Thoracic aorta (tissue), 2 donors: ENCODE measurements around the gene SERPINA6. TPM values are rescaled to one million over a fixed set of nuclear protein-coding genes. Genes with fewer than 3 reads are reported as not detected.

Experiments used
- ATAC-seq: fragments of 150-250 bp; one replicate; pipeline ENCODE4 v1.8.0; 2017; ENCODE audit warnings: low read depth; ENCODE audit not compliant: insufficient number of reproducible peaks, low FRiP score
- DNase-seq: peaks from one replicate; pipeline ENCODE4 v3.0.0-alpha.2; 2020; ENCODE audit warnings: low spot score
- H3K27ac ChIP-seq, 2 donors: fragments of 200-600 bp; sonication (generic); 1 replicate in 1 of 2; 2 replicates in 1 of 2; pipeline ENCODE4 v1.5.1; 2016; ENCODE audit warnings: mild to moderate bottlenecking in 2 of 2, moderate library complexity in 2 of 2
- H3K27me3 ChIP-seq: fragments of 200-600 bp; sonication (generic); replicated peaks from 2 replicates; pipeline ENCODE4 v1.6.0; 2016; ENCODE audit warnings: mild to moderate bottlenecking; ENCODE audit not compliant: insufficient read depth
- H3K36me3 ChIP-seq: fragments of 200-600 bp; sonication (generic); one replicate; pipeline ENCODE4 v1.5.1; 2016
- H3K4me1 ChIP-seq, 2 donors: fragments of 200-600 bp; sonication (generic); 1 replicate in 1 of 2; 2 replicates in 1 of 2; pipeline versions ENCODE4 v1.5.1 to v1.6.0; 2016; ENCODE audit warnings: low read depth in 2 of 2, mild to moderate bottlenecking in 1 of 2; ENCODE audit not compliant: control insufficient read depth in 1 of 2
- H3K4me3 ChIP-seq: fragments of 200-600 bp; sonication (generic); 2 replicates; pipeline ENCODE4 v1.5.1; 2016; ENCODE audit warnings: mild to moderate bottlenecking
- H3K9me3 ChIP-seq: fragments of 200-600 bp; sonication (generic); 2 replicates; pipeline ENCODE4 v1.5.1; 2016
- CTCF ChIP-seq: fragments of 200-600 bp; sonication (generic); IDR thresholded peaks from one replicate; pipeline ENCODE4 v1.5.1; 2019; ENCODE audit warnings: antibody characterized with exemption
- total RNA-seq, 2 donors: library from RNA; depleted of rRNA; stranded (reverse); fragments of >200 nt; gene quantifications; one replicate each; pipeline versions ENCODE4 v1.1.0 to v1.2.3, GENCODE V29; 2016

SERPINA6 gene
- total RNA-seq, 2 donors from 2014 or later = not detected

DNA sequence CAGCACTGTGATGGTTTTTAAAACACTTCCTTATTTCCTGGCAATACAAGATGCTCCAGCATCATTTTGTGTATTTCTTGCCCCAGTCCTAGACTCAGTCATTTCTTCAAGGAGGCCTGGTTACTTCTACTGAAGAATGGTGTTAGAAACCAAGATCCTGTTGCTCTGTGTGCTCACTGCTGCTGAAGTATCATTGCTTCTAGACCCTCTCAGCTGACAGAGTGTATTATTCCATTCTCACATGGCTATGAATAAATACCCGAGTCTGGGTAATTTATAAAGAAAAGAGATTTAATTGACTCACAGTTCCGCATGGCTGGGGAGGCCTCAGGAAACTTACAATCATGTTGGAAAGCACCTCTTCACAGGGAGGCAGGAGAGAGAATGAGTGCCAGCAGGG, 14.9 kb upstream of the SERPINA6 start:
- peaks cover 0 to 15% of the 10 kb centered on the region in 2 donors for H3K4me1 ChIP-seq
- H3K4me3 ChIP-seq = no peak overlapping the region
- DNase-seq (no peak), ATAC-seq (no peak)
- TF ChIP-seq CTCF = no peak
- H3K27me3 ChIP-seq = no peaks in the 10 kb centered on the region
- no peaks in the 10 kb centered on the region for H3K9me3 ChIP-seq
- no peak overlapping the region for H3K27ac ChIP-seq
- H3K36me3 ChIP-seq = no peaks in the 10 kb centered on the region

GRCh38 chr14:94337274-94337673, 14.1 kb upstream of the SERPINA6 start:
- Histone ChIP-seq H3K4me1 (peaks cover 0 to 9% of the 10 kb centered on the region in 2 donors), H3K4me3 (no peak overlapping the region), H3K27me3 (no peaks in the 10 kb centered on the region), H3K9me3 (no peaks in the 10 kb centered on the region), H3K36me3 (no peaks in the 10 kb centered on the region), H3K27ac (no peak overlapping the region)
- no peak for TF ChIP-seq CTCF
- ATAC-seq = no peak
- DNase-seq = no peak

GRCh38 chr14:94334872-94335271, 11.7 kb upstream of the SERPINA6 start:
- H3K9me3 ChIP-seq = no peaks in the 10 kb centered on the region
- DNase-seq = no peak
- no peaks in the 10 kb centered on the region for H3K4me1 ChIP-seq
- no peak for TF ChIP-seq CTCF
- no peak overlapping the region for H3K4me3 ChIP-seq
- ATAC-seq = no peak
- H3K27ac ChIP-seq = no peak overlapping the region
- no peaks in the 10 kb centered on the region for H3K27me3 ChIP-seq
- H3K36me3 ChIP-seq = no peaks in the 10 kb centered on the region

DNA sequence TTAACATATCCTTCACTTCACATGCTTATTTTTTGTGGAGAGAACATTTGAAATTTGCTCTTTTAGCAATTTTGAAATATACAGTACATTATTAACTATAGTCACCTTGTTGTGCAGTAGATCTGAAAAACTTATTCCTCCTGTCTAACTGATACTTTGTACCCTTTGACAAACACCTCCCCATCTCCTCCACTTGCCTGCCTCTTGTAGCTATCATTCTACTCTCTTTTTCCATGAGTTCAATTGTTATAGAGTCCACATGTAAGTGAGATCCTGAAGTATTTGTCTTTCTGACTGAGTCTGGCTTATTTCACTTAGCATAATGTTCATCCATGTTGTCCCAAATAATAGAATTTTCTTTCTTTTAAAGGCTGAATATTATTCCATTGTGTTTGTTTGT, 9.5 kb upstream of the SERPINA6 start:
- no peak for TF ChIP-seq CTCF
- no peaks in the 10 kb centered on the region for H3K4me1 ChIP-seq
- H3K9me3 ChIP-seq = no peaks in the 10 kb centered on the region
- no peaks in the 10 kb centered on the region for H3K27me3 ChIP-seq
- no peak for ATAC-seq
- H3K27ac ChIP-seq = no peak overlapping the region
- no peak overlapping the region for H3K4me3 ChIP-seq
- DNase-seq = no peak
- H3K36me3 ChIP-seq = no peaks in the 10 kb centered on the region

DNA sequence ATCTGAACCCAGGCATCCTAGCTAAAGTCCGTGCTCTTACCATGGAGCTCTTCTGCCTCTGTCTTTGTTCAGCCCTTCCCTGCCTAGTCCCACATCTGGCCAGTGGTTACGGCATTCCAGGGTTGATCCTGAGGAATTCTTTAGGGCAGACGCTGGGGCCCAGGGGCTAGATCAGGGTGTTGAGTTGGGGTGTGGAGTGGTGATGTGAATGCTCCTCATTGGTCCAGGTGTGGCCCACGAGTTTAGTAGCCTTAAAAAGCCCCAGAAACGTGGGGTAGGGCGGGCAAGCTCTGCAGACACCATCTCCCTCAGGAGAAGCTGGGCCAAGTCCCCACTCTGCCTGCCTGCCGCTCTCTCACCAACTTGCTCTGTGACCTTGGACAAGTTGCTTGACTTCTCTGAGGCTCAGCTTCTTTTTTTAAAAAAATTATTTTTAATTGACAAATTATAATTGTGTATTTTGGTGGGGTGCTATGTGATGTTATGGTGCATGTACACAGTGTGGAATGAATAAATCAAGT, 9.0 kb upstream of the SERPINA6 start:
- H3K27me3 ChIP-seq = no peaks in the 10 kb centered on the region
- no peak for TF ChIP-seq CTCF
- no peaks in the 10 kb centered on the region for H3K4me1 ChIP-seq
- DNase-seq (no peak), ATAC-seq (no peak)
- H3K9me3 ChIP-seq = no peaks in the 10 kb centered on the region
- H3K27ac ChIP-seq = no peak overlapping the region
- no peaks in the 10 kb centered on the region for H3K36me3 ChIP-seq
- no peak overlapping the region for H3K4me3 ChIP-seq
